GM19351 (cell line): ENCODE measurements around the gene CUX1.
"Not testable (repeated sequence)": the region's sequence is repeated elsewhere in the genome, so short reads cannot be mapped to it uniquely, and the experiment has no call there.

ENCODE experiments used
- ATAC-seq: cut with Tn5 transposase; IDR thresholded peaks from one replicate; pipeline ENCODE4 v1.9.1; 2021; ENCODE audit warnings: mild to moderate bottlenecking, moderate library complexity; ENCODE audit not compliant: unreplicated experiment

CUX1 gene

GRCh38 chr7:101998906-101999240 lies 181.4 kb downstream of the CUX1 start:
- ATAC-seq, result no peak

GRCh38 chr7:101999393-101999792 lies 182.0 kb downstream of the CUX1 start:
- ATAC-seq, result no peak

GRCh38 chr7:102000123-102000522 lies 182.7 kb downstream of the CUX1 start:
- no peak for ATAC-seq

GRCh38 chr7:102004229-102004628 lies 186.8 kb downstream of the CUX1 start:
- ATAC-seq, result no peak

- no peak for ATAC-seq
Measured at GRCh38 chr7:102004848-102005247, 187.4 kb downstream of the CUX1 start.

GRCh38 chr7:102005933-102006480 lies 188.6 kb downstream of the CUX1 start:
- ATAC-seq, result no peak

- ATAC-seq, result no peak
Measured at GRCh38 chr7:102006695-102007094, 189.3 kb downstream of the CUX1 start.

- no peak for ATAC-seq
Measured at GRCh38 chr7:102008535-102009262, 191.3 kb downstream of the CUX1 start.

GRCh38 chr7:102009628-102010027 lies 192.2 kb downstream of the CUX1 start:
- no peak for ATAC-seq

GRCh38 chr7:102012112-102012830 lies 194.8 kb downstream of the CUX1 start:
- not testable (repeated sequence) for ATAC-seq

- ATAC-seq, result no peak
Measured at GRCh38 chr7:102012941-102013461, 195.6 kb downstream of the CUX1 start.

GRCh38 chr7:102018876-102019275 lies 201.4 kb downstream of the CUX1 start:
- no peak for ATAC-seq

GRCh38 chr7:102019461-102019860 lies 202.0 kb downstream of the CUX1 start:
- no peak for ATAC-seq

GRCh38 chr7:102021841-102022618 lies 204.6 kb downstream of the CUX1 start:
- ATAC-seq, result no peak

GRCh38 chr7:102024005-102024768 lies 206.8 kb downstream of the CUX1 start:
- ATAC-seq, result no peak

- ATAC-seq, result no peak
Measured at GRCh38 chr7:102024769-102025391, 207.5 kb downstream of the CUX1 start.

GRCh38 chr7:102025777-102026176 lies 208.4 kb downstream of the CUX1 start:
- ATAC-seq, result not testable (repeated sequence)

- no peak for ATAC-seq
Measured at GRCh38 chr7:102028206-102028826, 210.9 kb downstream of the CUX1 start.

GRCh38 chr7:102029616-102030015 lies 212.2 kb downstream of the CUX1 start:
- no peak for ATAC-seq

GRCh38 chr7:102030696-102031095 lies 213.3 kb downstream of the CUX1 start:
- ATAC-seq, result no peak
